CD14-positive monocyte (primary cell): Measurements from ENCODE around the gene ARPC4. TPM values are rescaled to one million over a fixed set of nuclear protein-coding genes. Genes with fewer than 3 reads are reported as not detected.
A peak's percentile ranks its signal among the peaks of the same experiment; 100 is the strongest.

Experiments
- DNase-seq, 3 donors: peaks; one replicate each; pipeline ENCODE4 v3.0.0-alpha.2; 2011 to 2022
- H2AFZ ChIP-seq: 2 replicates; pipeline ENCODE4 v1.6.0; 2012; ENCODE audit warnings: mild to moderate bottlenecking, low read depth, low read length, inconsistent platforms; ENCODE audit not compliant: insufficient read depth, poor library complexity, severe bottlenecking
- H3K27ac ChIP-seq, 2 donors: 1 replicate in 1 of 2; 2 replicates in 1 of 2; pipeline ENCODE4 v1.5.1; 2012 to 2013; ENCODE audit warnings: low read length in 2 of 2, control low read depth in 1 of 2, inconsistent platforms in 1 of 2, low read depth in 1 of 2, mild to moderate bottlenecking in 1 of 2
- H3K27me3 ChIP-seq, 2 donors: one replicate each; pipeline versions ENCODE4 v1.6.0 to v1.6.1; 2011 to 2013; ENCODE audit warnings: low read length in 2 of 2; ENCODE audit not compliant: control insufficient read depth in 2 of 2, insufficient read depth in 2 of 2
- H3K36me3 ChIP-seq, 2 donors: replicated peaks in 1 of 2; 1 replicate in 1 of 2; 2 replicates in 1 of 2; pipeline versions ENCODE4 v1.5.1 to v1.6.1; 2012 to 2013; ENCODE audit warnings: low read length in 2 of 2, control low read depth in 1 of 2, inconsistent platforms in 1 of 2, mild to moderate bottlenecking in 1 of 2; ENCODE audit not compliant: insufficient read depth in 2 of 2, control insufficient read depth in 1 of 2
- H3K4me1 ChIP-seq, 2 donors: 1 replicate in 1 of 2; 2 replicates in 1 of 2; pipeline versions ENCODE4 v1.5.1 to v1.6.1; 2012 to 2013; ENCODE audit warnings: low read length in 2 of 2, control low read depth in 1 of 2, inconsistent platforms in 1 of 2, mild to moderate bottlenecking in 1 of 2, moderate library complexity in 1 of 2; ENCODE audit not compliant: insufficient read depth in 2 of 2, control insufficient read depth in 1 of 2
- H3K4me2 ChIP-seq: replicated peaks from 2 replicates; pipeline ENCODE3; 2012; ENCODE audit warnings: low read length, moderate library complexity, mild to moderate bottlenecking; ENCODE audit not compliant: poor library complexity, severe bottlenecking; ENCODE audit errors: extremely low read depth
- H3K4me3 ChIP-seq, 3 experiments: fragments of 200-600 bp in 1 of 3; sonication (generic) in 1 of 3; replicated peaks in 1 of 3; 1 replicate in 2 of 3; 2 replicates in 1 of 3; pipeline ENCODE4 v1.5.1; 2011 to 2013; ENCODE audit warnings: low read length in 3 of 3, mild to moderate bottlenecking in 3 of 3, control low read depth in 2 of 3, low read depth in 2 of 3, inconsistent platforms in 1 of 3, moderate library complexity in 1 of 3
- H3K79me2 ChIP-seq: 2 replicates; pipeline ENCODE4 v1.6.0; 2012; ENCODE audit warnings: mild to moderate bottlenecking, control low read depth, inconsistent platforms, low read length, moderate library complexity; ENCODE audit not compliant: insufficient read depth
- H3K9ac ChIP-seq: 2 replicates; pipeline ENCODE4 v1.6.0; 2017; ENCODE audit warnings: low read length, mild to moderate bottlenecking; ENCODE audit not compliant: insufficient read depth, poor library complexity, severe bottlenecking
- H3K9me3 ChIP-seq, 2 donors: replicated peaks in 1 of 2; 1 replicate in 1 of 2; 2 replicates in 1 of 2; pipeline versions ENCODE4 v1.5.1 to v1.6.1; 2012 to 2013; ENCODE audit warnings: low read length in 2 of 2, control low read depth in 1 of 2; ENCODE audit not compliant: control insufficient read depth in 1 of 2, insufficient read depth in 1 of 2
- H4K20me1 ChIP-seq: 2 replicates; pipeline ENCODE4 v1.6.0; 2012; ENCODE audit warnings: mild to moderate bottlenecking, low read length, control low read depth, moderate library complexity; ENCODE audit not compliant: insufficient read depth
- H3K27ac Mint-ChIP-seq, 7 donors: one replicate each; pipeline ENCODE4 v1.8.0; 2020; ENCODE audit warnings: mild to moderate bottlenecking in 7 of 7, mixed read lengths in 7 of 7, moderate library complexity in 6 of 7, inconsistent platforms in 2 of 7
- H3K27me3 Mint-ChIP-seq, 3 donors: one replicate each; pipeline ENCODE4 v1.8.0; 2021 to 2022; ENCODE audit warnings: low read depth in 3 of 3, mild to moderate bottlenecking in 3 of 3, mixed read lengths in 3 of 3, moderate library complexity in 3 of 3, inconsistent platforms in 1 of 3
- H3K36me3 Mint-ChIP-seq, 2 donors: one replicate each; pipeline ENCODE4 v1.8.0; 2020; ENCODE audit warnings: mixed read lengths in 2 of 2, inconsistent platforms in 1 of 2, mild to moderate bottlenecking in 1 of 2
- H3K4me1 Mint-ChIP-seq: one replicate; pipeline ENCODE4 v1.8.0; 2020; ENCODE audit warnings: mild to moderate bottlenecking, mixed read lengths
- H3K4me3 Mint-ChIP-seq, 2 donors: one replicate each; pipeline ENCODE4 v1.8.0; 2020; ENCODE audit warnings: mild to moderate bottlenecking in 2 of 2, mixed read lengths in 2 of 2, moderate library complexity in 1 of 2
- H3K9me3 Mint-ChIP-seq, 7 donors: one replicate each; pipeline ENCODE4 v1.8.0; 2020 to 2022; ENCODE audit warnings: mixed read lengths in 7 of 7, mild to moderate bottlenecking in 6 of 7, moderate library complexity in 6 of 7, inconsistent platforms in 2 of 7
- CTCF ChIP-seq: fragments of 200-600 bp; IDR thresholded peaks from one replicate; pipeline ENCODE4 v1.8.0; 2022; ENCODE audit warnings: antibody characterized with exemption, mild to moderate bottlenecking
- WGBS: methylation state at CpG from one replicate; pipeline ENCODE4 v1.1.5; 2013; ENCODE audit warnings: missing lambda C conversion rate; ENCODE audit not compliant: insufficient coverage; 5-methylcytosine and 5-hydroxymethylcytosine counted together
- intact Hi-C, 2 donors: fragments of 100-400 bp; cut with micrococcal nuclease; formaldehyde crosslinking; loops; one replicate each; pipeline versions ENCODE4 v1.15.0 to v1.15.1; 2023
- polyA plus RNA-seq, 3 donors: library from polyadenylated mRNA; depleted of rRNA in 1 of 3; unstranded in 2 of 3; stranded (reverse) in 1 of 3; fragments of 300-500 nt in 2 of 3; fragments of >200 nt in 1 of 3; fragmentation: Illumina TruSeq in 2 of 3; gene quantifications; 1 replicate in 2 of 3; 2 replicates in 1 of 3; pipeline ENCODE4 v1.2.3, GENCODE V29; 2012 to 2021

Gene ARPC4
- polyA plus RNA-seq, 3 donors: 211 to 390 (median 389) TPM

- H3K4me3 Mint-ChIP-seq: peak overlapping the region in 1 of 2 donors; percentile 30
- no peak overlapping the region for H3K4me3 ChIP-seq
- peaks cover 57 to 70% of the 10 kb centered on the region in 2 donors for H3K36me3 ChIP-seq
- H3K4me1 ChIP-seq: peaks cover 17% of the 10 kb centered on the region in 2 donors
- H2AFZ ChIP-seq: no peak overlapping the region
- no peaks in the 10 kb centered on the region for H3K27me3 ChIP-seq
- no peaks in the 10 kb centered on the region for H3K9me3 Mint-ChIP-seq
- peaks cover 67 to 75% of the 10 kb centered on the region in 2 donors for H3K36me3 Mint-ChIP-seq
- H3K27ac Mint-ChIP-seq: peak overlapping the region in 2 of 7 donors; percentile 63 to 73
- H3K27ac ChIP-seq: peak overlapping the region in 1 of 2 donors; percentile 42
- H3K9ac ChIP-seq: no peak overlapping the region
- peaks cover 0 to 6% (median 2%) of the 10 kb centered on the region in 3 donors for H3K27me3 Mint-ChIP-seq
- no peak overlapping the region for H3K4me2 ChIP-seq
- peaks cover 21% of the 10 kb centered on the region for H3K4me1 Mint-ChIP-seq
- WGBS: 55% methylated on average over 6 of the region's 12 CpGs
- intact Hi-C loops: no loop called here
- H4K20me1 ChIP-seq: no peaks in the 10 kb centered on the region
- H3K79me2 ChIP-seq: peaks cover 2% of the 10 kb centered on the region
- no peaks in the 10 kb centered on the region for H3K9me3 ChIP-seq
- DNase-seq: peak in 2 of 3 donors; percentile 25 to 39
- TF ChIP-seq CTCF: no peak
Measured at GRCh38 chr3:9837701-9838582, 45.1 kb downstream of the ARPC4 start.

GRCh38 chr3:9838856-9839255, 46.0 kb downstream of the ARPC4 start:
- Histone ChIP-seq H3K9ac (no peak overlapping the region), H4K20me1 (no peaks in the 10 kb centered on the region), H3K79me2 (peaks cover 10% of the 10 kb centered on the region), H3K27ac (peak overlapping the region in 1 of 2 donors; percentile 42), H2AFZ (no peak overlapping the region), H3K36me3 (peaks cover 50 to 61% of the 10 kb centered on the region in 2 donors), H3K9me3 (no peaks in the 10 kb centered on the region), H3K4me1 (peaks cover 22% of the 10 kb centered on the region in 2 donors), H3K4me3 (no peak overlapping the region), H3K27me3 (no peaks in the 10 kb centered on the region), H3K4me2 (no peak overlapping the region)
- Mint-ChIP-seq H3K27me3 (peaks cover 0 to 7% (median 2%) of the 10 kb centered on the region in 3 donors), H3K27ac (no peak overlapping the region), H3K4me1 (peaks cover 28% of the 10 kb centered on the region), H3K9me3 (no peaks in the 10 kb centered on the region), H3K36me3 (peaks cover 59 to 66% of the 10 kb centered on the region in 2 donors), H3K4me3 (no peak overlapping the region)
- no peak for TF ChIP-seq CTCF
- WGBS: 86% methylated on average over 4 of the region's 4 CpGs
- no peak for DNase-seq
- intact Hi-C loops: no loop called here
